Measurements from ENCODE around the gene SERPINA4.

SERPINA4 gene, protein sequence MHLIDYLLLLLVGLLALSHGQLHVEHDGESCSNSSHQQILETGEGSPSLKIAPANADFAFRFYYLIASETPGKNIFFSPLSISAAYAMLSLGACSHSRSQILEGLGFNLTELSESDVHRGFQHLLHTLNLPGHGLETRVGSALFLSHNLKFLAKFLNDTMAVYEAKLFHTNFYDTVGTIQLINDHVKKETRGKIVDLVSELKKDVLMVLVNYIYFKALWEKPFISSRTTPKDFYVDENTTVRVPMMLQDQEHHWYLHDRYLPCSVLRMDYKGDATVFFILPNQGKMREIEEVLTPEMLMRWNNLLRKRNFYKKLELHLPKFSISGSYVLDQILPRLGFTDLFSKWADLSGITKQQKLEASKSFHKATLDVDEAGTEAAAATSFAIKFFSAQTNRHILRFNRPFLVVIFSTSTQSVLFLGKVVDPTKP

GRCh38 chr14:94560751-94561655 is at the start of gene SERPINA4:
SERPINA4 (plus strand) TSS chr14:94561442; CDS start chr14:94563483, 2,041 bp downstream.
- DNase-seq, result no peak

DNA sequence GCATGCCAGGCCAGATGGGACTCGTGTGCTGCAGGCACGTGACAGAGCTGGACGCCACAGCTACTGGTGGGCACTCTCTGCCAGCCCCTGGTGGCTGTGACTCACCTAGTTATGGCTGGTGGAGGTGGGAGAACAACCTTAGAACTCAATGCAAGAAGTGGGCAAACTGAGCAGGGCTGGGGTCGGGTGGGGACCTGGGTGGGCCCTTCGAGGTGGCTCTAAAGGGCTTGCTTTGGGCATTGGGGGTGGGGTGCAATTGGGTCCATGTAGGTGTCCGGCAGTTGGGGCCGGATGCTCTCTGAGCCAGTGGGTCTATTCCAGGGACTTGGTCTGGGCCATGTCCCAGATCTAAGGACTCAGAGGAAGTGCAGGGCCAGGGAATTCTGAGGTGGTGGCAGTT is 46.9 kb upstream of the SERPINA4 start:
- no peak for DNase-seq

DNA sequence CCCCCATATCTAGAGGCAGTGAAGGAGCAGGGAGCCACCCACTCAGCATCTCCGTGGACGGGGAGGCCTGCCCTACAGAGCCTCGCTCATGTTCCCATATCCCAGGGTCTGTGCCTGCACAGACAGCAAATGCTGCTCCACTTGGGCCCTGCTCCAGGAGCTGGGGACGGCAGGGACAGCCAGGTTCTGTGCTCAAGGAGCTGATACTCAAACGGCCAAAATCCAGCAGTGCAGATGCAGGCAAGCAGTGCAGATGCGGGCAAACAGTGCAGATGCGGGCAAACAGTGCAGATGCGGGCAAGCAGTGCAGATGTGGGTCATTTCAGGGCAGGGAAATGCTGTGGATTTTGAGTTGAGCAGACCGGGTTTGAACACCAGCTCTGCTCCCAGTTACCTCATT is 45.8 kb upstream of the SERPINA4 start:
- no peak for DNase-seq

DNA sequence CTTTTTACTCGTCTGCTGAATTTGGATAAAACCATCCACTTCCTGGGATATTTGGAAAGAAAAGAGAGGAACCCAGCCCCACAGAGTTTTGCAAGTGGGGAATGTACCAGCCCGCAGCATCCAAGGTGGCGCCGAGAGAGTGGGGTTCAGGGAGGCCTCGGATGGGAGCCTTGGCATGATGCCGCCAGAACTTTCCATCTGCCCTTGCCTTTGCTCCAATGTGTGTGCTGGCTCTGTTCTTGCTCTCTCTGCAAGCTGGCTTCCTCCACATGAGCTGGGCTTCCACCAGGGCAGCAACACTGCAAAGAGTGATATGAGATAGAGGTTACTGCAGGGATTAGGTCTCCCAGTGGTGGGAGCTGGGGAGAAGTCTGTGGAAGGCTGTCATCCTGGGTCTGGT is 45.4 kb upstream of the SERPINA4 start:
- no peak for DNase-seq

DNA sequence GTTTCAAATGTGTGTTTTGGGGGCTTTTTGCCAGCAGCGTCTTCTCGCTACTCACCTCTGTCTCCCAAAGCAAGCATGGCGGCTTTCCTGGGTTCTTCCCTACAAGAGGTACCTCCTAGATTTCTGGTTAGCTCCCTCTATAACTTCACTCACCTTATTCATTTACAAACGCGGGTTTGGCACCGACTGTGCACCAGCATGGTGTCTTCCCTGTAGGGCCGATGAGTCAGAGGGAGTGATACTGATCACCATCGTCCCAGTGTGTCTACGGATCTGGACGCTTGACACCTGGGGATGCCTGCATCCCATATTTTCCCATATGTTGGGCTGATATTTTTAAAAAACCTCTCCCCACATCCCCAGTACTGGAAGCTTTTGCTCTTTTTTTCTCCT is 44.0 kb upstream of the SERPINA4 start:
- no peak for DNase-seq

GRCh38 chr14:94517641-94518257 is 43.5 kb upstream of the SERPINA4 start:
- no peak for DNase-seq

GRCh38 chr14:94521375-94522114 is 39.7 kb upstream of the SERPINA4 start:
- no peak for DNase-seq

DNA sequence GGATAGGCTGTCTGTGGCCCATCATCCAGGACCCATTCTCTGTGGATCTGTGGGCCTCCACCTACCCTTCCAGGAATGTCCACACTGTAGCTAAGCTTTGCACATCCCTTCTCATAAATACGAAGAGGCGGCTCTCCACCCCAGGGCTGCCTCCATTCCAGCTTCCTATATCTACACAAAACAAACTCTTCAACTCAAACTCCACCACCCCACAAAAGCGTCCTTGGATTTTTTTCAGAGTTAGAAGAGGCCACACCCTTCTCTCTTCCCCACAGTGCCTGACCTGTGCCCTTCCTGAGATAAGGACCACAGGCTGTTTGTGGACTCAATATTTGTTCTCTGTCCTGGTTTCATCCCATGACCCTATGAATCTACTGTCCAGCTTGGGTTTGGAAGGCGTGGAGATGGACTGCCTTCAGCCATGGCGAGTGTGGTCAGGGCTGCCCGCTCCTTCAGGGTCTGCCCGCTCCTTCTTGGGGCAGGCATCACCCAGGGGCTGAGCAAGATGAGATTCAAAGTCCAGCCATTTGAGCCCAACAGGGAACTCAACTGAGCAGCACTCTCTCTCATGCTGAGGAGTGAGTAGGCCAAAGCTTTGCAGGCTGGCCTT is 39.0 kb upstream of the SERPINA4 start:
- no peak for DNase-seq

GRCh38 chr14:94523265-94523664 is 38.0 kb upstream of the SERPINA4 start:
- no peak for DNase-seq

DNA sequence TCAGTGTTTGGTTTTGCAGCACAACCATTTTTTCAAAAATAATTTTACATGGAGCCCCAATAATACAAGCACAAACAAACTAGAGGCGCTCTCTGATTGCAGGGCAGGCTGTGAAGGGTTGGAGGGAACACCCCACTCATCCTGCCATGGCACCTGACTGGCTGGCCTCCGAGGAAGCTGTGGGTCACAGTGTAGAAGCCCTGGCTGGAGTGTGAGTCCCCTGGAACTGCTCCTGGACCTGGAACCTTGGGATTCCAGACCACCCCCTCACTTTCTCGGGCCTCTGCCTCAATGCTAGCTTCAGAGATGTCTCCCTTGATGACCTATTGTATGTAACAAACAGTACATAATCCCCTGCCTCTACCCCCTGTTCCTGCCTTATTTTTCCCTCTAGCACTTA is 37.1 kb upstream of the SERPINA4 start:
- no peak for DNase-seq

DNA sequence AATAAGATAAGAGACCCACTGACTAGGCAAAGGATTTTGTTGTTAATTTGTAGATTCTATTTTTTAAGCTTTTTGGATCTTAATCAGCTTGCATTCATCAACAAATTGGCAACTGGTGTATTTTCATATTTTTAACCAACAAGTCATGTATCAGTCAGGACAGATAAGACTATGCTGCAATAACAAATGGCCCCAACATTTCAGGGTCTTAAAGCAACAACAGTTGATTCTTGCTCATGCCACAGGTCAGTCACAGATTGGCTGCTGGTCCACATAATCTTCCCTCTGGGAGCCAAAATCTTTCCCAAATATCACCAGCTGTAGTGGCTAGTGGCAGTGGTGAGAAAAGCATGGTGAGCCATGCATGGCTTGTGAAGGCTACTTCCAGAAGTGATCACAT is 30.1 kb upstream of the SERPINA4 start:
- DNase-seq, result no peak

DNA sequence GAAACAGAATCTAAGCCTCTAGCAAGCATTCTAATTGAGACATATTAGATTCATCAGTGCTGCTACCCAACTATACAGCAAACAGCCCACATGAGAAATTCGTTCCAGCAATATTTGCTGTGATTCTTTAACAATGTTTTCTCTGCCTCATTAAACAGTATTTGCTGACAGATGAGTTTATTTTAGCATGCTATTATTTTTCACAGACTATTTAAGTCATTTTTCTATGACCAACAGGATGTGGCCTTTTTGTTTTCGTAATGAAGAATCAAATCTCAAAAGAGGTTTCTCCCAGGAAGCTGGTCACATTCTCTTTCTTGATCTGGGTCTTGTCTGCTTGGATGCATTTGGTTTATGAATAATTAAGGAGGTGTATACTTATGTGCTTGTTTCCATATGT is 28.8 kb upstream of the SERPINA4 start:
- DNase-seq, result no peak

- no peak for DNase-seq
Measured at GRCh38 chr14:94535506-94535905, 25.7 kb upstream of the SERPINA4 start.

DNA sequence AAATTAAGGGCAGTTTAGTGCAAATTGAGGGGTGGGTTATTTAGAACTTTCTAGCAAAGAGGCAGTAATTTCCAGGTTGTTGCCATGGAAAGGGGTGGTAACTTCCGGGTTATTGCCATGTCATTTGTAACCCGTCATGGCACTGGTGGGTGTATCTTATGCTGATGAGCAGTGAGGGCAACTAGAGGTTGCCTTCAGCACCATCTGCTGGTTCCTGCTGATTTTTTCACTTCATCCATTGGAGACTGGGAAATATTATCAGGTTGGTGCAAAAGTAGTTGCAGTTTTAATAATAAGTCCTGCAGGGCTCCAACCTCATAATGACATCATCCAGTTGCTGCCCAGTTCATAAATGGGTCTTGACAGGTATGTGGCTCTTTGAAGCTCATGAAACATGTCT is 24.4 kb upstream of the SERPINA4 start:
- no peak for DNase-seq

- DNase-seq, result no peak
Measured at GRCh38 chr14:94538070-94538740, 23.0 kb upstream of the SERPINA4 start.

GRCh38 chr14:94539181-94539580 is 22.1 kb upstream of the SERPINA4 start:
- no peak for DNase-seq

GRCh38 chr14:94540031-94540794 is 21.0 kb upstream of the SERPINA4 start:
- DNase-seq, result no peak

- no peak for DNase-seq
Measured at GRCh38 chr14:94541234-94541975, 19.8 kb upstream of the SERPINA4 start.

- no peak for DNase-seq
Measured at GRCh38 chr14:94542111-94542810, 19.0 kb upstream of the SERPINA4 start.

Data from activated CD4-positive, alpha-beta T cell treated with anti-CD3 and anti-CD28 coated beads, Interleukin-2, amount 50 U/mL, for 48 hours (primary cell).